ENCODE measurements around the gene RASGRP2. TPM values are rescaled to one million over a fixed set of nuclear protein-coding genes. Genes with fewer than 3 reads are reported as not detected.
A peak's percentile ranks its signal among the peaks of the same experiment; 100 is the strongest.

RASGRP2 gene
- total RNA-seq, 1 experiment from 2014 or later: 4.0 TPM

- peaks cover 10% of the 10 kb centered on the region for H3K79me2 ChIP-seq (ENCODE audit: low read length)
Measured at GRCh38 chr11:64766881-64767280, 22.9 kb upstream of the RASGRP2 start.

GRCh38 chr11:64765851-64766665 is 22.1 kb upstream of the RASGRP2 start:
- H3K4me3 ChIP-seq (ENCODE audit: low read length): no peak overlapping the region
- H2AFZ ChIP-seq (ENCODE audit: low read length): no peak overlapping the region
- H3K4me2 ChIP-seq (ENCODE audit: low read depth, low read length, poor library complexity, severe bottlenecking): no peak overlapping the region
- H3K79me2 ChIP-seq (ENCODE audit: low read length): 0 out of 2 replicates have a peak, but pooled peaks cover 6% of the 10 kb centered on the region
- H3K27ac ChIP-seq (ENCODE audit: low read length): no peak overlapping the region
- peaks cover 60% of the 10 kb centered on the region for H4K20me1 ChIP-seq (ENCODE audit: insufficient read depth, low read depth, low read length)
- H3K27me3 ChIP-seq (ENCODE audit: low read length): no peaks in the 10 kb centered on the region
- H3K4me1 ChIP-seq (ENCODE audit: low read length): peaks cover 5% of the 10 kb centered on the region; the same call in 1 of the 2 replicates
- H3K9me3 ChIP-seq (ENCODE audit: low read length): no peaks in the 10 kb centered on the region
- H3K9me2 ChIP-seq (replicated peaks; ENCODE audit: insufficient read depth, low read length): no peaks in the 10 kb centered on the region
- no peak for DNase-seq
- peaks cover 59% of the 10 kb centered on the region for H3K36me3 ChIP-seq (ENCODE audit: insufficient read depth, low read length)
- H3K9ac ChIP-seq (ENCODE audit: low read length): no peak overlapping the region

More at GRCh38 chr11:64766881-64767280, 22.9 kb upstream of the RASGRP2 start:
- Histone ChIP-seq H3K4me2 (ENCODE audit: low read depth, low read length, poor library complexity, severe bottlenecking) (no peak overlapping the region), H3K9me3 (ENCODE audit: low read length) (no peaks in the 10 kb centered on the region), H3K9me2 (replicated peaks; ENCODE audit: insufficient read depth, low read length) (no peaks in the 10 kb centered on the region), H3K9ac (ENCODE audit: low read length) (no peak overlapping the region), H2AFZ (ENCODE audit: low read length) (no peak overlapping the region), H3K4me3 (ENCODE audit: low read length) (no peak overlapping the region), H4K20me1 (ENCODE audit: insufficient read depth, low read depth, low read length) (peaks cover 68% of the 10 kb centered on the region), H3K27me3 (ENCODE audit: low read length) (no peaks in the 10 kb centered on the region), H3K4me1 (ENCODE audit: low read length) (peaks cover 5% of the 10 kb centered on the region; the same call in 1 of the 2 replicates), H3K27ac (ENCODE audit: low read length) (no peak overlapping the region), H3K36me3 (ENCODE audit: insufficient read depth, low read length) (peaks cover 67% of the 10 kb centered on the region)
- no peak for DNase-seq

GRCh38 chr11:64765291-64765850 is 21.4 kb upstream of the RASGRP2 start:
- Histone ChIP-seq H3K4me3 (ENCODE audit: low read length) (no peak overlapping the region), H2AFZ (ENCODE audit: low read length) (no peak overlapping the region), H3K9ac (ENCODE audit: low read length) (no peak overlapping the region), H3K27me3 (ENCODE audit: low read length) (no peaks in the 10 kb centered on the region), H3K79me2 (ENCODE audit: low read length) (no peaks in the 10 kb centered on the region), H3K9me3 (ENCODE audit: low read length) (no peaks in the 10 kb centered on the region), H3K4me2 (ENCODE audit: low read depth, low read length, poor library complexity, severe bottlenecking) (no peak overlapping the region), H3K36me3 (ENCODE audit: insufficient read depth, low read length) (peaks cover 52% of the 10 kb centered on the region), H3K4me1 (ENCODE audit: low read length) (peaks cover 5% of the 10 kb centered on the region; the same call in 1 of the 2 replicates), H3K9me2 (replicated peaks; ENCODE audit: insufficient read depth, low read length) (no peaks in the 10 kb centered on the region), H3K27ac (ENCODE audit: low read length) (no peak overlapping the region), H4K20me1 (ENCODE audit: insufficient read depth, low read depth, low read length) (peaks cover 53% of the 10 kb centered on the region)
- no peak for DNase-seq

GRCh38 chr11:64764753-64765152 is 20.8 kb upstream of the RASGRP2 start:
- Histone ChIP-seq H3K4me3 (ENCODE audit: low read length) (no peak overlapping the region), H3K9me3 (ENCODE audit: low read length) (no peaks in the 10 kb centered on the region), H4K20me1 (ENCODE audit: insufficient read depth, low read depth, low read length) (peaks cover 48% of the 10 kb centered on the region), H3K27me3 (ENCODE audit: low read length) (no peaks in the 10 kb centered on the region), H3K79me2 (ENCODE audit: low read length) (no peaks in the 10 kb centered on the region), H3K27ac (ENCODE audit: low read length) (no peak overlapping the region), H3K36me3 (ENCODE audit: insufficient read depth, low read length) (peaks cover 46% of the 10 kb centered on the region), H3K9ac (ENCODE audit: low read length) (no peak overlapping the region), H3K9me2 (replicated peaks; ENCODE audit: insufficient read depth, low read length) (no peaks in the 10 kb centered on the region), H3K4me2 (ENCODE audit: low read depth, low read length, poor library complexity, severe bottlenecking) (no peak overlapping the region), H2AFZ (ENCODE audit: low read length) (no peak overlapping the region), H3K4me1 (ENCODE audit: low read length) (peaks cover 5% of the 10 kb centered on the region; the same call in 1 of the 2 replicates)
- DNase-seq: no peak

GRCh38 chr11:64764040-64764611 is 20.2 kb upstream of the RASGRP2 start:
- no peaks in the 10 kb centered on the region for H3K9me2 ChIP-seq (replicated peaks; ENCODE audit: insufficient read depth, low read length)
- DNase-seq: no peak
- no peaks in the 10 kb centered on the region for H3K27me3 ChIP-seq (ENCODE audit: low read length)
- H3K9ac ChIP-seq (ENCODE audit: low read length): no peak overlapping the region
- H3K4me1 ChIP-seq (ENCODE audit: low read length): peaks cover 5% of the 10 kb centered on the region; the same call in 1 of the 2 replicates
- H3K79me2 ChIP-seq (ENCODE audit: low read length): no peaks in the 10 kb centered on the region
- H3K9me3 ChIP-seq (ENCODE audit: low read length): no peaks in the 10 kb centered on the region
- H4K20me1 ChIP-seq (ENCODE audit: insufficient read depth, low read depth, low read length): peaks cover 42% of the 10 kb centered on the region
- H3K4me2 ChIP-seq (ENCODE audit: low read depth, low read length, poor library complexity, severe bottlenecking): no peak overlapping the region
- H3K36me3 ChIP-seq (ENCODE audit: insufficient read depth, low read length): peaks cover 40% of the 10 kb centered on the region
- H2AFZ ChIP-seq (ENCODE audit: low read length): no peak overlapping the region
- no peak overlapping the region for H3K4me3 ChIP-seq (ENCODE audit: low read length)
- no peak overlapping the region for H3K27ac ChIP-seq (ENCODE audit: low read length)

GRCh38 chr11:64763526-64764039 is 19.6 kb upstream of the RASGRP2 start:
- H3K9me3 ChIP-seq (ENCODE audit: low read length): no peaks in the 10 kb centered on the region
- H3K4me1 ChIP-seq (ENCODE audit: low read length): peaks cover 5% of the 10 kb centered on the region; the same call in 1 of the 2 replicates
- no peak overlapping the region for H3K4me2 ChIP-seq (ENCODE audit: low read depth, low read length, poor library complexity, severe bottlenecking)
- no peak overlapping the region for H3K9ac ChIP-seq (ENCODE audit: low read length)
- no peaks in the 10 kb centered on the region for H3K79me2 ChIP-seq (ENCODE audit: low read length)
- H4K20me1 ChIP-seq (ENCODE audit: insufficient read depth, low read depth, low read length): peaks cover 36% of the 10 kb centered on the region
- H3K27ac ChIP-seq (ENCODE audit: low read length): 0 out of 2 replicates have a peak overlapping the region, but pooled peaks have one; percentile 42
- H3K36me3 ChIP-seq (ENCODE audit: insufficient read depth, low read length): peaks cover 35% of the 10 kb centered on the region
- no peak overlapping the region for H3K4me3 ChIP-seq (ENCODE audit: low read length)
- H2AFZ ChIP-seq (ENCODE audit: low read length): no peak overlapping the region
- DNase-seq: no peak
- H3K9me2 ChIP-seq (replicated peaks; ENCODE audit: insufficient read depth, low read length): no peaks in the 10 kb centered on the region
- no peaks in the 10 kb centered on the region for H3K27me3 ChIP-seq (ENCODE audit: low read length)

- Histone ChIP-seq H3K4me1 (ENCODE audit: low read length) (peaks cover 5% of the 10 kb centered on the region; the same call in 1 of the 2 replicates), H3K9me2 (replicated peaks; ENCODE audit: insufficient read depth, low read length) (no peaks in the 10 kb centered on the region), H3K27ac (ENCODE audit: low read length) (0 out of 2 replicates have a peak overlapping the region, but pooled peaks have one; percentile 42), H3K36me3 (ENCODE audit: insufficient read depth, low read length) (peaks cover 28% of the 10 kb centered on the region), H4K20me1 (ENCODE audit: insufficient read depth, low read depth, low read length) (peaks cover 31% of the 10 kb centered on the region), H3K4me2 (ENCODE audit: low read depth, low read length, poor library complexity, severe bottlenecking) (no peak overlapping the region), H3K4me3 (ENCODE audit: low read length) (no peak overlapping the region), H3K79me2 (ENCODE audit: low read length) (no peaks in the 10 kb centered on the region), H3K27me3 (ENCODE audit: low read length) (no peaks in the 10 kb centered on the region), H3K9ac (ENCODE audit: low read length) (no peak overlapping the region), H2AFZ (ENCODE audit: low read length) (no peak overlapping the region), H3K9me3 (ENCODE audit: low read length) (no peaks in the 10 kb centered on the region)
- no peak for DNase-seq
Measured at GRCh38 chr11:64762674-64763525, 19.0 kb upstream of the RASGRP2 start.
